ENCODE results near the gene AP3M1. TPM values are rescaled to one million over a fixed set of nuclear protein-coding genes. Genes with fewer than 3 reads are reported as not detected.
"Not testable (repeated sequence)": the region's sequence is repeated elsewhere in the genome, so short reads cannot be mapped to it uniquely, and the experiment has no call there.

AP3M1 gene
- polyA plus RNA-seq, 1 of the 3 experiments (the other 2 are of a cell fraction) = 17.7 TPM

GRCh38 chr10:74139981-74140380, 10.6 kb downstream of the AP3M1 start:
- H3K79me2 ChIP-seq (ENCODE audit: insufficient read depth) = peaks cover 68% of the 10 kb centered on the region
- no peak overlapping the region for H3K27ac ChIP-seq (ENCODE audit: low read depth in 2 of 2, low read length in 1 of 2)
- H3F3A ChIP-seq (replicated peaks; ENCODE audit: insufficient read depth) = peaks cover 12% of the 10 kb centered on the region
- ChIA-PET POLR2A (no interaction called here), CTCF (interaction anchor here (1.3 kb wide), 1 partner anchor 104 kb away, joined by 4 read pairs; no protein-coding TSS in a partner anchor)
- no peak overlapping the region for H3K9ac ChIP-seq
- peak; percentile 14 for DNase-seq
- H3K4me1 ChIP-seq (ENCODE audit: control insufficient read depth in 1 of 2, insufficient read depth in 2 of 2, low read depth in 1 of 2, low read length in 1 of 2) = 0 out of 4 replicates have a peak, but pooled peaks cover 0 to 6% of the 10 kb centered on the region in 2 experiments
- 97% methylated on average over 11 of the region's 18 CpGs for WGBS (ENCODE audit: low lambda C conversion rate)
- no peak overlapping the region for H3K4me2 ChIP-seq
- H3K9me2 ChIP-seq = no peaks in the 10 kb centered on the region
- H3K27me3 ChIP-seq (ENCODE audit: insufficient read depth) = no peaks in the 10 kb centered on the region
- peaks cover 30 to 51% of the 10 kb centered on the region in 2 experiments for H3K36me3 ChIP-seq (replicated peaks in 1 of 2; ENCODE audit: control insufficient read depth in 1 of 2, insufficient read depth in 2 of 2, low read length in 1 of 2)
- H3K4me3 ChIP-seq (ENCODE audit: low read depth in 2 of 2, low read length in 1 of 2) = no peak overlapping the region
- H2AFZ ChIP-seq (ENCODE audit: low read depth) = no peak overlapping the region
- TF ChIP-seq TAF1 (IDR thresholded peaks at IDR 0.05; ENCODE audit: borderline replicate concordance, low read depth, low read length) (no peak), FOXJ3 (CRISPR knock-in tag; IDR thresholded peaks at IDR 0.05) (no peak), RCOR1 (IDR thresholded peaks at IDR 0.05; ENCODE audit: low read length) (no peak), ELF1 (IDR thresholded peaks at IDR 0.05) (no peak), JUND (IDR thresholded peaks at IDR 0.05) (no peak), POLR2AphosphoS5 (IDR thresholded peaks at IDR 0.05; ENCODE audit: low read depth, low read length) (no peak), YY1 (IDR thresholded peaks at IDR 0.05; ENCODE audit: low read depth) (no peak), EP300 (IDR thresholded peaks at IDR 0.05; ENCODE audit: borderline replicate concordance in 1 of 2, low read depth in 1 of 2, low read length in 1 of 2) (no peak), RXRA (IDR thresholded peaks at IDR 0.05; ENCODE audit: borderline replicate concordance, low read depth) (no peak)
- TF ChIP-seq, protein P1, sequence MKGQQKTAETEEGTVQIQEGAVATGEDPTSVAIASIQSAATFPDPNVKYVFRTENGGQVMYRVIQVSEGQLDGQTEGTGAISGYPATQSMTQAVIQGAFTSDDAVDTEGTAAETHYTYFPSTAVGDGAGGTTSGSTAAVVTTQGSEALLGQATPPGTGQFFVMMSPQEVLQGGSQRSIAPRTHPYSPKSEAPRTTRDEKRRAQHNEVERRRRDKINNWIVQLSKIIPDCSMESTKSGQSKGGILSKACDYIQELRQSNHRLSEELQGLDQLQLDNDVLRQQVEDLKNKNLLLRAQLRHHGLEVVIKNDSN (IDR thresholded peaks at IDR 0.05; ENCODE audit: borderline replicate concordance, low read depth) = no peak
- TF ChIP-seq, protein P2, sequence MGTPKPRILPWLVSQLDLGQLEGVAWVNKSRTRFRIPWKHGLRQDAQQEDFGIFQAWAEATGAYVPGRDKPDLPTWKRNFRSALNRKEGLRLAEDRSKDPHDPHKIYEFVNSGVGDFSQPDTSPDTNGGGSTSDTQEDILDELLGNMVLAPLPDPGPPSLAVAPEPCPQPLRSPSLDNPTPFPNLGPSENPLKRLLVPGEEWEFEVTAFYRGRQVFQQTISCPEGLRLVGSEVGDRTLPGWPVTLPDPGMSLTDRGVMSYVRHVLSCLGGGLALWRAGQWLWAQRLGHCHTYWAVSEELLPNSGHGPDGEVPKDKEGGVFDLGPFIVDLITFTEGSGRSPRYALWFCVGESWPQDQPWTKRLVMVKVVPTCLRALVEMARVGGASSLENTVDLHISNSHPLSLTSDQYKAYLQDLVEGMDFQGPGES (IDR thresholded peaks at IDR 0.05; ENCODE audit: low read depth, low read length) = no peak
- TF ChIP-seq, protein P3, sequence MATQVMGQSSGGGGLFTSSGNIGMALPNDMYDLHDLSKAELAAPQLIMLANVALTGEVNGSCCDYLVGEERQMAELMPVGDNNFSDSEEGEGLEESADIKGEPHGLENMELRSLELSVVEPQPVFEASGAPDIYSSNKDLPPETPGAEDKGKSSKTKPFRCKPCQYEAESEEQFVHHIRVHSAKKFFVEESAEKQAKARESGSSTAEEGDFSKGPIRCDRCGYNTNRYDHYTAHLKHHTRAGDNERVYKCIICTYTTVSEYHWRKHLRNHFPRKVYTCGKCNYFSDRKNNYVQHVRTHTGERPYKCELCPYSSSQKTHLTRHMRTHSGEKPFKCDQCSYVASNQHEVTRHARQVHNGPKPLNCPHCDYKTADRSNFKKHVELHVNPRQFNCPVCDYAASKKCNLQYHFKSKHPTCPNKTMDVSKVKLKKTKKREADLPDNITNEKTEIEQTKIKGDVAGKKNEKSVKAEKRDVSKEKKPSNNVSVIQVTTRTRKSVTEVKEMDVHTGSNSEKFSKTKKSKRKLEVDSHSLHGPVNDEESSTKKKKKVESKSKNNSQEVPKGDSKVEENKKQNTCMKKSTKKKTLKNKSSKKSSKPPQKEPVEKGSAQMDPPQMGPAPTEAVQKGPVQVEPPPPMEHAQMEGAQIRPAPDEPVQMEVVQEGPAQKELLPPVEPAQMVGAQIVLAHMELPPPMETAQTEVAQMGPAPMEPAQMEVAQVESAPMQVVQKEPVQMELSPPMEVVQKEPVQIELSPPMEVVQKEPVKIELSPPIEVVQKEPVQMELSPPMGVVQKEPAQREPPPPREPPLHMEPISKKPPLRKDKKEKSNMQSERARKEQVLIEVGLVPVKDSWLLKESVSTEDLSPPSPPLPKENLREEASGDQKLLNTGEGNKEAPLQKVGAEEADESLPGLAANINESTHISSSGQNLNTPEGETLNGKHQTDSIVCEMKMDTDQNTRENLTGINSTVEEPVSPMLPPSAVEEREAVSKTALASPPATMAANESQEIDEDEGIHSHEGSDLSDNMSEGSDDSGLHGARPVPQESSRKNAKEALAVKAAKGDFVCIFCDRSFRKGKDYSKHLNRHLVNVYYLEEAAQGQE (IDR thresholded peaks at IDR 0.05; ENCODE audit: low read depth, low read length) = no peak
- TF ChIP-seq, protein P4, sequence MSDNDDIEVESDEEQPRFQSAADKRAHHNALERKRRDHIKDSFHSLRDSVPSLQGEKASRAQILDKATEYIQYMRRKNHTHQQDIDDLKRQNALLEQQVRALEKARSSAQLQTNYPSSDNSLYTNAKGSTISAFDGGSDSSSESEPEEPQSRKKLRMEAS (IDR thresholded peaks at IDR 0.05; ENCODE audit: low read depth) = no peak
- H3K9me3 ChIP-seq = no peaks in the 10 kb centered on the region
- peaks cover 20% of the 10 kb centered on the region for H4K20me1 ChIP-seq (ENCODE audit: insufficient read depth)

DNA sequence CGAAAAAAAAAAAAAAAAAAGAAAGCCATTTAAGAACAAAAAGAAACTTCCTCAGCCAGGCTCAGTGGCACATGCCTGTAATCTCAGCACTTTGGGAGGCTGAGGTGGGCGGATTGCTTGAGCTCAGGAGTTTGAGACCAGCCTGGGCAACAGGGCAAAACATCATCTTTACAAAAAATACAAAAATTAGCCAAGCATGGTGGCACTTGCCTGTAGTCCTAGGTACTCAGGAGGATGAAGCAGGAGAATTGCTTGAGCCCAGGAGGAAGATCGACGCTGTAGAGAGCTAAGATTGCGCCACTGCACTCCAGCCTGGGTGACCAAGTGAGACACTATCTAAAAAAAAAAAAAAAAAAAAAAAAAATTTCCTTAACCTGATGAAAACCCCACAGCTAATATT, 12.0 kb downstream of the AP3M1 start:
- not testable (repeated sequence) for H4K20me1 ChIP-seq (ENCODE audit: insufficient read depth); H3K9ac ChIP-seq; H3K9me2 ChIP-seq; DNase-seq; H3K27me3 ChIP-seq (ENCODE audit: insufficient read depth); H3K4me1 ChIP-seq (ENCODE audit: control insufficient read depth in 1 of 2, insufficient read depth in 2 of 2, low read depth in 1 of 2, low read length in 1 of 2); H3K4me2 ChIP-seq; H3F3A ChIP-seq (replicated peaks; ENCODE audit: insufficient read depth); H3K27ac ChIP-seq (ENCODE audit: low read depth in 2 of 2, low read length in 1 of 2); H3K4me3 ChIP-seq (ENCODE audit: low read depth in 2 of 2, low read length in 1 of 2); H3K9me3 ChIP-seq; H2AFZ ChIP-seq (ENCODE audit: low read depth)
- Histone ChIP-seq H3K79me2 (ENCODE audit: insufficient read depth) (peaks cover 55% of the 10 kb centered on the region), H3K36me3 (replicated peaks in 1 of 2; ENCODE audit: control insufficient read depth in 1 of 2, insufficient read depth in 2 of 2, low read length in 1 of 2) (peaks cover 42 to 60% of the 10 kb centered on the region in 2 experiments)
- CTCF ChIA-PET = interaction anchor here (0.8 to 1.8 kb wide), 4 partner anchors 10 to 106 kb away, joined by 3 to 4 read pairs (median 4); no protein-coding TSS in a partner anchor
- POLR2A ChIA-PET = interaction anchor here (0.8 kb wide), 1 partner anchor 12 kb away, joined by 3 read pairs; the partner anchor contains the start of genes ADK and AP3M1
- WGBS (ENCODE audit: low lambda C conversion rate) = 97% methylated on average over 5 of the region's 5 CpGs
